Measurements from ENCODE around the gene SPAM1.

DNA sequence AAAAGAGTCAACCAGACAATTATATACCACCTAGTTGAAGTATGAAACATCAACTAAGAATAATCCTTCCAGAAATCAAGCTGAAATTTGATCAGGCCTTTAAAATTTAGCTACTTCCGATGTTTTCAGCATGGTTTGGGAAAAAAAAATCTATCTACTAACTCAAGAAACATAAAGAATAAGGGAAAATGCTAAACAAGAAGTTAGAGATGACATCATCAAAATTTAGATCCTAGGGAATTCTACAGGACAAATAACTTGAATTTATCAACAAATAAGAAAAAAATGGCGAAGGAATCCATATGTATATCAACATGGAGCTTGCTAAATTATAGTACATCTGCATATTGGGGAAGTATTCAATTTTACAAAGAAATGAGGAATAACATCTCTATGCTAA lies 43.7 kb upstream of the SPAM1 start:
- TF ChIP-seq POLR2A (IDR thresholded peaks at IDR 0.05), result no peak
- TF ChIP-seq, protein P1, sequence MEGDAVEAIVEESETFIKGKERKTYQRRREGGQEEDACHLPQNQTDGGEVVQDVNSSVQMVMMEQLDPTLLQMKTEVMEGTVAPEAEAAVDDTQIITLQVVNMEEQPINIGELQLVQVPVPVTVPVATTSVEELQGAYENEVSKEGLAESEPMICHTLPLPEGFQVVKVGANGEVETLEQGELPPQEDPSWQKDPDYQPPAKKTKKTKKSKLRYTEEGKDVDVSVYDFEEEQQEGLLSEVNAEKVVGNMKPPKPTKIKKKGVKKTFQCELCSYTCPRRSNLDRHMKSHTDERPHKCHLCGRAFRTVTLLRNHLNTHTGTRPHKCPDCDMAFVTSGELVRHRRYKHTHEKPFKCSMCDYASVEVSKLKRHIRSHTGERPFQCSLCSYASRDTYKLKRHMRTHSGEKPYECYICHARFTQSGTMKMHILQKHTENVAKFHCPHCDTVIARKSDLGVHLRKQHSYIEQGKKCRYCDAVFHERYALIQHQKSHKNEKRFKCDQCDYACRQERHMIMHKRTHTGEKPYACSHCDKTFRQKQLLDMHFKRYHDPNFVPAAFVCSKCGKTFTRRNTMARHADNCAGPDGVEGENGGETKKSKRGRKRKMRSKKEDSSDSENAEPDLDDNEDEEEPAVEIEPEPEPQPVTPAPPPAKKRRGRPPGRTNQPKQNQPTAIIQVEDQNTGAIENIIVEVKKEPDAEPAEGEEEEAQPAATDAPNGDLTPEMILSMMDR (IDR thresholded peaks at IDR 0.05), result no peak
- no peak for TF ChIP-seq EP300 (IDR thresholded peaks at IDR 0.05)
